ENCODE data around the gene CCT2. TPM values are rescaled to one million over a fixed set of nuclear protein-coding genes. Genes with fewer than 3 reads are reported as not detected.

The CCT2 gene
- total RNA-seq, 1 experiment from 2014 or later, result 270 TPM

DNA sequence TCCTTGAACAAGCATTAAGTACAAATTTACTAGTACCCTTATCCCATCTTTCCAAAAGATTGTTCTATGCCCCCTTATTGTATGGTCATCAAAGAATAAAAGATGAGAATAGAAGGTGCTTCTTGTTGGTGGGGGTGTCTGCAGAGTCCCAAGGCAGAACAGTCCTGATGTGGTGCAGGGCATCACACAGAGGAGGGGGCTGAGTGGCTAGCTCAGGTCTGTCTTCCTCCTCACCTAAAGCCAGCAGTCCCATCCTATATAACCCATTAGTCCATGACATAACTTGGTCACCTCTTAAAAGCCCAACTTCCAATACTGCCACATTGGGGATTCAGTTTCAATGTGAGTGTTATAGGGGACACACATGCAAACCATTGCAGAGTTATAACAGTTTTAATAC lies 15.5 kb downstream of the CCT2 start:
- TF ChIP-seq POLR2AphosphoS5 (IDR thresholded peaks at IDR 0.05; ENCODE audit: low read depth, low read length), result no peak
- TF ChIP-seq TCF7L2 (IDR thresholded peaks at IDR 0.05; ENCODE audit: low read depth, low read length), result no peak
- TF ChIP-seq, protein P1, sequence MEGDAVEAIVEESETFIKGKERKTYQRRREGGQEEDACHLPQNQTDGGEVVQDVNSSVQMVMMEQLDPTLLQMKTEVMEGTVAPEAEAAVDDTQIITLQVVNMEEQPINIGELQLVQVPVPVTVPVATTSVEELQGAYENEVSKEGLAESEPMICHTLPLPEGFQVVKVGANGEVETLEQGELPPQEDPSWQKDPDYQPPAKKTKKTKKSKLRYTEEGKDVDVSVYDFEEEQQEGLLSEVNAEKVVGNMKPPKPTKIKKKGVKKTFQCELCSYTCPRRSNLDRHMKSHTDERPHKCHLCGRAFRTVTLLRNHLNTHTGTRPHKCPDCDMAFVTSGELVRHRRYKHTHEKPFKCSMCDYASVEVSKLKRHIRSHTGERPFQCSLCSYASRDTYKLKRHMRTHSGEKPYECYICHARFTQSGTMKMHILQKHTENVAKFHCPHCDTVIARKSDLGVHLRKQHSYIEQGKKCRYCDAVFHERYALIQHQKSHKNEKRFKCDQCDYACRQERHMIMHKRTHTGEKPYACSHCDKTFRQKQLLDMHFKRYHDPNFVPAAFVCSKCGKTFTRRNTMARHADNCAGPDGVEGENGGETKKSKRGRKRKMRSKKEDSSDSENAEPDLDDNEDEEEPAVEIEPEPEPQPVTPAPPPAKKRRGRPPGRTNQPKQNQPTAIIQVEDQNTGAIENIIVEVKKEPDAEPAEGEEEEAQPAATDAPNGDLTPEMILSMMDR (IDR thresholded peaks at IDR 0.05), result no peak
- TF ChIP-seq SIN3A (IDR thresholded peaks at IDR 0.05; ENCODE audit: borderline replicate concordance, insufficient read depth, low read depth, low read length), result no peak
- CTCF ChIA-PET, result interaction anchor here (0.6 kb wide), 1 partner anchor 15 kb away, joined by 3 read pairs; the partner anchor contains the start of gene CCT2
- Histone ChIP-seq H3K27me3 (ENCODE audit: control insufficient read depth, insufficient read depth, low read length) (no peaks in the 10 kb centered on the region), H3K36me3 (ENCODE audit: control insufficient read depth, insufficient read depth, low read length) (peaks cover 63% of the 10 kb centered on the region), H3K27ac (ENCODE audit: low read length) (no peak overlapping the region), H3K4me1 (ENCODE audit: control insufficient read depth, insufficient read depth, low read length) (no peaks in the 10 kb centered on the region), H3K4me3 (ENCODE audit: low read depth in 2 of 2, low read length in 2 of 2) (no peak overlapping the region), H3K9me3 (ENCODE audit: control insufficient read depth, insufficient read depth, low read depth, low read length) (no peaks in the 10 kb centered on the region)
- POLR2A ChIA-PET, result no interaction called here
- DNase-seq (ENCODE audit: low read depth, low spot score) (no peak), ATAC-seq (no peak)
- in situ Hi-C loops (cut with HindIII; ENCODE audit: low pct_unique_long_range_greater_than_20kb, low sequenced_read_pairs), result no loop called here
- intact Hi-C loops (cut with micrococcal nuclease; ENCODE audit: unreplicated experiment), result no loop called here
- BruUV-seq (replicated peaks), result no TSS peak

DNA sequence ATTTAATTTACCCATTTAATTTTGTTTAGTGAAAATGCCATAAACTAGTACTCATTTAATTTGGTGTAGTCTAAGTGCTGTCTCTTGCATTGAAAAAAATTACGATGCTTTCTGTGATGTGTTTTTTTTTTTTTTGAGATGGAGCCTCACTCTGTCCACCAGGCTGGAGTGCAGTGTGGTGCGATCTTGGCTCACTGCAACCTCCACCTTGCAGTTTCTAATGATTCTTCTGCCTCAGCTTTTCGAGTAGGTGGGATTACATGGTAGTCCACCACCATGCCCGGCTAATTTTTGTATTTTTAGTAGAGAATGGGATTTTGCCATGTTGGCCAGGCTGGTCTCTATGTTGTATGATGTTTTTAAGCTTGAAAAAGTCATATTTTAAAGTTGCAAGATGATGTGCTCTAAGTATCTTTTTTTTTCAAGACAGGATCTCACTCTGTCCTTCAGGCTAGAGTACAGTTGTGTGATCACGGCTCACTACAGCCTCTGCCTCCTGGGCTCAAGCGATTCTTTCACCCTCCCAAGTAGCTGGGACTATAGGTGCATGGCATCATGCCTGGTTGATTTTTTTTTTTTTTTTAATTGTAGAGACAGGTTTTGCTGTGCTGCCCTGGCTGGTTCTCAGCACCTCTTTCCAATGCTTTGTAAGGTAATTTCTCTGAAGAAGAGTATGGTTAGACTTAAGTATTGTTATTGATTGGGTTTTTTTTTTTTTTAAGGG lies 16.9 kb downstream of the CCT2 start:
- no peak overlapping the region for H3K4me3 ChIP-seq (ENCODE audit: low read depth in 2 of 2, low read length in 2 of 2)
- H3K27me3 ChIP-seq (ENCODE audit: control insufficient read depth, insufficient read depth, low read length), result no peaks in the 10 kb centered on the region
- intact Hi-C loops (cut with micrococcal nuclease; ENCODE audit: unreplicated experiment), result no loop called here
- no peaks in the 10 kb centered on the region for H3K4me1 ChIP-seq (ENCODE audit: control insufficient read depth, insufficient read depth, low read length)
- no peaks in the 10 kb centered on the region for H3K9me3 ChIP-seq (ENCODE audit: control insufficient read depth, insufficient read depth, low read depth, low read length)
- TF ChIP-seq POLR2AphosphoS5 (IDR thresholded peaks at IDR 0.05; ENCODE audit: low read depth, low read length), result 0 out of 2 replicates have a peak, but pooled peaks have one; percentile 25
- TF ChIP-seq, protein P1 (IDR thresholded peaks at IDR 0.05), result no peak
- TF ChIP-seq, protein P2, sequence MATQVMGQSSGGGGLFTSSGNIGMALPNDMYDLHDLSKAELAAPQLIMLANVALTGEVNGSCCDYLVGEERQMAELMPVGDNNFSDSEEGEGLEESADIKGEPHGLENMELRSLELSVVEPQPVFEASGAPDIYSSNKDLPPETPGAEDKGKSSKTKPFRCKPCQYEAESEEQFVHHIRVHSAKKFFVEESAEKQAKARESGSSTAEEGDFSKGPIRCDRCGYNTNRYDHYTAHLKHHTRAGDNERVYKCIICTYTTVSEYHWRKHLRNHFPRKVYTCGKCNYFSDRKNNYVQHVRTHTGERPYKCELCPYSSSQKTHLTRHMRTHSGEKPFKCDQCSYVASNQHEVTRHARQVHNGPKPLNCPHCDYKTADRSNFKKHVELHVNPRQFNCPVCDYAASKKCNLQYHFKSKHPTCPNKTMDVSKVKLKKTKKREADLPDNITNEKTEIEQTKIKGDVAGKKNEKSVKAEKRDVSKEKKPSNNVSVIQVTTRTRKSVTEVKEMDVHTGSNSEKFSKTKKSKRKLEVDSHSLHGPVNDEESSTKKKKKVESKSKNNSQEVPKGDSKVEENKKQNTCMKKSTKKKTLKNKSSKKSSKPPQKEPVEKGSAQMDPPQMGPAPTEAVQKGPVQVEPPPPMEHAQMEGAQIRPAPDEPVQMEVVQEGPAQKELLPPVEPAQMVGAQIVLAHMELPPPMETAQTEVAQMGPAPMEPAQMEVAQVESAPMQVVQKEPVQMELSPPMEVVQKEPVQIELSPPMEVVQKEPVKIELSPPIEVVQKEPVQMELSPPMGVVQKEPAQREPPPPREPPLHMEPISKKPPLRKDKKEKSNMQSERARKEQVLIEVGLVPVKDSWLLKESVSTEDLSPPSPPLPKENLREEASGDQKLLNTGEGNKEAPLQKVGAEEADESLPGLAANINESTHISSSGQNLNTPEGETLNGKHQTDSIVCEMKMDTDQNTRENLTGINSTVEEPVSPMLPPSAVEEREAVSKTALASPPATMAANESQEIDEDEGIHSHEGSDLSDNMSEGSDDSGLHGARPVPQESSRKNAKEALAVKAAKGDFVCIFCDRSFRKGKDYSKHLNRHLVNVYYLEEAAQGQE (IDR thresholded peaks at IDR 0.05; ENCODE audit: insufficient read depth in 1 of 2, low read depth in 2 of 2, low read length in 1 of 2), result no peak
- TF ChIP-seq SIN3A (IDR thresholded peaks at IDR 0.05; ENCODE audit: borderline replicate concordance, insufficient read depth, low read depth, low read length), result no peak
- CTCF ChIA-PET, result interaction anchor here (0.7 kb wide), 2 partner anchors 15 to 29 kb away, joined by 6 to 7 read pairs; no protein-coding TSS in a partner anchor
- peaks cover 51% of the 10 kb centered on the region for H3K36me3 ChIP-seq (ENCODE audit: control insufficient read depth, insufficient read depth, low read length)
- no peak for ATAC-seq
- POLR2A ChIA-PET, result no interaction called here
- no peak for DNase-seq (ENCODE audit: low read depth, low spot score)
- no peak overlapping the region for H3K27ac ChIP-seq (ENCODE audit: low read length)
- BruUV-seq (replicated peaks), result no TSS peak
- in situ Hi-C loops (cut with HindIII; ENCODE audit: low pct_unique_long_range_greater_than_20kb, low sequenced_read_pairs), result no loop called here
